ENCODE data around the gene AGAP1. TPM values are rescaled to one million over a fixed set of nuclear protein-coding genes. Genes with fewer than 3 reads are reported as not detected.

The AGAP1 gene
- total RNA-seq, 1 donor from 2014 or later: 54.7 TPM

- Mint-ChIP-seq H3K4me1 (peaks cover 46% of the 10 kb centered on the region), H3K9me3 (no peaks in the 10 kb centered on the region), H3K27me3 (ENCODE audit: low read depth) (no peaks in the 10 kb centered on the region), H3K36me3 (ENCODE audit: low read depth) (peaks cover 5% of the 10 kb centered on the region), H3K27ac (ENCODE audit: unreplicated experiment) (peak overlapping the region; percentile 50), H3K4me3 (no peak overlapping the region)
- no peak for TF ChIP-seq CTCF (conservative IDR thresholded peaks at IDR 0.05)
- DNase-seq (ENCODE audit: low read depth, low spot score): no peak
Measured at GRCh38 chr2:235705296-235705695, 211.5 kb downstream of the AGAP1 start.

GRCh38 chr2:235706506-235706905, 212.7 kb downstream of the AGAP1 start:
- Mint-ChIP-seq H3K4me1 (peaks cover 53% of the 10 kb centered on the region), H3K4me3 (no peak overlapping the region)

GRCh38 chr2:235707411-235708096, 213.7 kb downstream of the AGAP1 start:
- Mint-ChIP-seq H3K4me3 (no peak overlapping the region), H3K27ac (ENCODE audit: unreplicated experiment) (peak overlapping the region; percentile 57), H3K4me1 (peaks cover 50% of the 10 kb centered on the region), H3K9me3 (no peaks in the 10 kb centered on the region), H3K36me3 (ENCODE audit: low read depth) (peaks cover 9% of the 10 kb centered on the region), H3K27me3 (ENCODE audit: low read depth) (no peaks in the 10 kb centered on the region)
- TF ChIP-seq CTCF (conservative IDR thresholded peaks at IDR 0.05): no peak
- no peak for DNase-seq (ENCODE audit: low read depth, low spot score)

More at GRCh38 chr2:235706506-235706905, 212.7 kb downstream of the AGAP1 start:
- H3K27me3 Mint-ChIP-seq (ENCODE audit: low read depth): no peaks in the 10 kb centered on the region
- TF ChIP-seq CTCF (conservative IDR thresholded peaks at IDR 0.05): no peak
- H3K9me3 Mint-ChIP-seq: no peaks in the 10 kb centered on the region
- no peak for DNase-seq (ENCODE audit: low read depth, low spot score)
- peaks cover 9% of the 10 kb centered on the region for H3K36me3 Mint-ChIP-seq (ENCODE audit: low read depth)
- no peak overlapping the region for H3K27ac Mint-ChIP-seq (ENCODE audit: unreplicated experiment)

- H3K27ac Mint-ChIP-seq (ENCODE audit: unreplicated experiment): no peak overlapping the region
- H3K9me3 Mint-ChIP-seq: no peaks in the 10 kb centered on the region
- H3K4me1 Mint-ChIP-seq: peaks cover 63% of the 10 kb centered on the region
- peaks cover 12% of the 10 kb centered on the region for H3K36me3 Mint-ChIP-seq (ENCODE audit: low read depth)
- no peak overlapping the region for H3K4me3 Mint-ChIP-seq
- DNase-seq (ENCODE audit: low read depth, low spot score): no peak
- no peaks in the 10 kb centered on the region for H3K27me3 Mint-ChIP-seq (ENCODE audit: low read depth)
- no peak for TF ChIP-seq CTCF (conservative IDR thresholded peaks at IDR 0.05)
Measured at GRCh38 chr2:235709124-235709813, 215.4 kb downstream of the AGAP1 start.

- peaks cover 12% of the 10 kb centered on the region for H3K36me3 Mint-ChIP-seq (ENCODE audit: low read depth)
- no peak for DNase-seq (ENCODE audit: low read depth, low spot score)
- no peak for TF ChIP-seq CTCF (conservative IDR thresholded peaks at IDR 0.05)
- H3K27ac Mint-ChIP-seq (ENCODE audit: unreplicated experiment): peak overlapping the region; percentile 86
- H3K9me3 Mint-ChIP-seq: no peaks in the 10 kb centered on the region
- H3K4me3 Mint-ChIP-seq: peak overlapping the region; percentile 36
- H3K27me3 Mint-ChIP-seq (ENCODE audit: low read depth): no peaks in the 10 kb centered on the region
- peaks cover 66% of the 10 kb centered on the region for H3K4me1 Mint-ChIP-seq
Measured at GRCh38 chr2:235709969-235710879, 216.4 kb downstream of the AGAP1 start.

Data from neural crest cell (in vitro differentiated cells).